Measurements from ENCODE around the gene KPNB1. TPM values are rescaled to one million over a fixed set of nuclear protein-coding genes. Genes with fewer than 3 reads are reported as not detected.
A peak's percentile ranks its signal among the peaks of the same experiment; 100 is the strongest.

KPNB1 gene
- total RNA-seq, 1 experiment from 2014 or later, result 742 TPM

DNA sequence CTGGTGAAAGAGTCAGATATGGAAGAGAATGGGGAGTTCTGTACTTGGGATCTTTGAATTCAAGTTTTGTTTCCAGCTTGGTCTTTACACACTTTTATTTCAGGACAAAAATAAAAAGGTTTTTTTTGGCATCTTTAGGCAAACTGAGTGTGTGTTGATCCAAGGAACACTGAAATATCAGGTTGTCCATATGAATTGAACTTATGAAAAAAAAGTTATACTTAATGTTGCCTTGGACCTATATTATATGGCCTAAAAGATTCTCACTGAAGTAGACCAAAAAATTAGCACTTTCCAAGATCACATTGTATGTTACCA, 14.9 kb downstream of the KPNB1 start:
- Histone ChIP-seq H4K91ac (ENCODE audit: insufficient read length, low read depth, low read length) (no peak overlapping the region), H2AK5ac (ENCODE audit: insufficient read length, low read length) (no peak overlapping the region), H2BK12ac (ENCODE audit: insufficient read length, low read depth, low read length) (no peak overlapping the region), H2BK20ac (ENCODE audit: low read depth, low read length, poor library complexity, severe bottlenecking) (no peak overlapping the region), H2AFZ (ENCODE audit: low read length) (no peak overlapping the region), H3K56ac (ENCODE audit: insufficient read length, low read depth, low read length) (no peak overlapping the region), H3K14ac (ENCODE audit: insufficient read depth, low read length) (no peak overlapping the region), H3K23me2 (ENCODE audit: insufficient read length, low read depth, low read length, poor library complexity, severe bottlenecking) (no peaks in the 10 kb centered on the region), H4K8ac (replicated peaks; ENCODE audit: insufficient read length, low read depth, low read length) (no peak overlapping the region), H3K27me3 (ENCODE audit: insufficient read depth, low read length) (no peaks in the 10 kb centered on the region), H3K79me1 (ENCODE audit: insufficient read depth, low read depth, low read length, poor library complexity, severe bottlenecking) (peaks cover 5% of the 10 kb centered on the region), H4K5ac (ENCODE audit: insufficient read length, low read depth, low read length) (no peak overlapping the region), H2BK15ac (ENCODE audit: low read depth, low read length) (no peak overlapping the region), H3K79me2 (ENCODE audit: insufficient read depth, low read length) (0 out of 2 replicates have a peak, but pooled peaks cover 2% of the 10 kb centered on the region), H3K4me1 (ENCODE audit: insufficient read depth, low read length) (peaks cover 3% of the 10 kb centered on the region), H3K23ac (ENCODE audit: insufficient read length, low read depth, low read length) (no peak overlapping the region), H3K9ac (ENCODE audit: extremely low read depth, insufficient read length, low read length) (no peak overlapping the region), H3T11ph (ENCODE audit: low read length) (no peak overlapping the region), H3K4me2 (ENCODE audit: insufficient read depth, insufficient read length, low read length) (no peak overlapping the region), H3K27ac (ENCODE audit: insufficient read length, low read depth, low read length) (peak overlapping the region; percentile 29), H3K18ac (ENCODE audit: insufficient read length, low read depth, low read length) (no peak overlapping the region), H3K9me3 (ENCODE audit: control insufficient read depth, low read depth, low read length) (no peaks in the 10 kb centered on the region), H2BK120ac (ENCODE audit: low read depth, low read length, poor library complexity, severe bottlenecking) (no peak overlapping the region), H2BK5ac (ENCODE audit: insufficient read length, low read length) (no peak overlapping the region), H4K20me1 (ENCODE audit: control insufficient read depth, insufficient read depth, insufficient read length) (no peaks in the 10 kb centered on the region), H3K4ac (ENCODE audit: low read depth, low read length) (no peak overlapping the region)
- Mint-ChIP-seq H3K9me3 (no peaks in the 10 kb centered on the region), H3K36me3 (ENCODE audit: insufficient read depth in 1 of 3, low read depth in 3 of 3) (peaks cover 58 to 94% (median 91%) of the 10 kb centered on the region in 3 experiments; a peak in 6 of 7 replicates), H3K4me3 (peak overlapping the region; percentile 37 to 62; a peak in 3 of 5 replicates), H3K27ac (peak overlapping the region in 1 of 3 experiments; percentile 95; a peak in 3 of 7 replicates), H3K4me1 (peaks cover 14 to 18% of the 10 kb centered on the region in 2 experiments), H3K27me3 (ENCODE audit: low read depth) (no peaks in the 10 kb centered on the region)
- DNase-seq, result no peak
- TF ChIP-seq, protein P1, sequence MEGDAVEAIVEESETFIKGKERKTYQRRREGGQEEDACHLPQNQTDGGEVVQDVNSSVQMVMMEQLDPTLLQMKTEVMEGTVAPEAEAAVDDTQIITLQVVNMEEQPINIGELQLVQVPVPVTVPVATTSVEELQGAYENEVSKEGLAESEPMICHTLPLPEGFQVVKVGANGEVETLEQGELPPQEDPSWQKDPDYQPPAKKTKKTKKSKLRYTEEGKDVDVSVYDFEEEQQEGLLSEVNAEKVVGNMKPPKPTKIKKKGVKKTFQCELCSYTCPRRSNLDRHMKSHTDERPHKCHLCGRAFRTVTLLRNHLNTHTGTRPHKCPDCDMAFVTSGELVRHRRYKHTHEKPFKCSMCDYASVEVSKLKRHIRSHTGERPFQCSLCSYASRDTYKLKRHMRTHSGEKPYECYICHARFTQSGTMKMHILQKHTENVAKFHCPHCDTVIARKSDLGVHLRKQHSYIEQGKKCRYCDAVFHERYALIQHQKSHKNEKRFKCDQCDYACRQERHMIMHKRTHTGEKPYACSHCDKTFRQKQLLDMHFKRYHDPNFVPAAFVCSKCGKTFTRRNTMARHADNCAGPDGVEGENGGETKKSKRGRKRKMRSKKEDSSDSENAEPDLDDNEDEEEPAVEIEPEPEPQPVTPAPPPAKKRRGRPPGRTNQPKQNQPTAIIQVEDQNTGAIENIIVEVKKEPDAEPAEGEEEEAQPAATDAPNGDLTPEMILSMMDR (conservative IDR thresholded peaks at IDR 0.05), result no peak; the same call in 2 of the 3 replicates
